HG03460 (cell line): ENCODE measurements around the gene TBC1D1.

ENCODE experiments used
- ATAC-seq: cut with Tn5 transposase; IDR thresholded peaks from one replicate; pipeline ENCODE4 v1.9.1; 2021; ENCODE audit not compliant: unreplicated experiment

Gene TBC1D1

DNA sequence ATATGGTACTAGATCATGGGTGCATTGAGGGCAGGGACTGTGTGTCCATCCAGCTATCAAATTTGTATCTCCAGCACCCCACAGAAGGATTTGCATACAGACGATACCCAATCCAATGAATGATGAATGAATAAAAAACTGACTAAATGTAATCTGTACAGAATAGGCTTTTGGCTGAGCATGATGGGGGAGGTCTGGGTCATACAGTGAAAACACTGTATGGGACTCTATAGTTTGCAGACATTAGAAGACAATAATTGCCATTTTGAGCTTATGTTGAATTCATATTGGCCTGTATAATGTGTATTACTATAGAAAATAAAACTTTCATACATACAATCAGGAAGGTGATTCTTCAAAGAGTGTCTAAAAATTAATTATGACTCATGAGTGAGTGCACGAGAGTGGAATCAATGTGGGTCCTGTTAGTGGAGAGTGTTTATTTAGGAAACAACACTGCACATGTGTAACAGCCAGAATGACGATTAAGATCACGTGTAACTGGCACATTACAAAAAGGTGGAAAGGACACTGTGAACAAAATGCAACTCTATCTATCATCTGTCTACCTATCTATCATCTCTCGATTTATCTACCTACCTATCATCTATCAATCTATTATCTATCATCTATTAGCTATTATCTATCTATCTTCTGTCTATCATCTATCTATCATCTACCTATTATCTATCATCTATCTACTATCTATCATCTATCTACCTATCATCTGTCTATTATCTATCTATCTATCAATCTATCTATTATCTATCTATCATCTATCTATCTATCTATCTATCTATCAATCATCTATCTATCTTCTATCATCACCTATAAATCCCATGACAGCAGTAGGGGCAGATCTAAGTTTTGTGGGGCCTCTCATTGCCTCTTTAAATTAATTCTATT lies 270.6 kb downstream of the TBC1D1 start:
- no peak for ATAC-seq

DNA sequence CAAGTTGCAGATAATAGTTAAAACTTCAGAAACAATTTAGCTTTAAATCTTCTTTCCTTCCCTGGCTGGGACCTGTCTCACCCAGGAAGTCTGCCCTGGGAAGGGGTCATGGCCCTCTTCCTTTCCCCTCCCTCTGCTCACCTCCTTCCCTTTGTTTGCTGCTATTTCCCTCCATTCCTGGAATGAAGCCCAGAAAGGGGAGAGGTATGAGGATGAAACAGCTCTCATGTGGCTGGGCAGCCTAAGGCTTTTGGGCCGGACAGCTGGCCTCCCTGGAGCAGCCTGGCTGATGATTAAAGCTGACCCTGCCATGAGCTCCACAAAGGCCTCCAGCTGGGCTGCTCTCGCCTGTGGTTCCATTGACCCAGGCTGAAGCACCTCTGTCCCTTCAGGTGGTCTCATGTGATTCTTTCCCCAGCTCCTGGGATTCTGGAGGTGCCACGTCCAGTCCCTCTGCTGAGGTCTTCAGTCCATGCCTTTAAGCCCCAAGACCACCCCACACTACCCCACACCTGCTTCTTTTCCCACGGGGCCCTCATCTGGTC lies 271.4 kb downstream of the TBC1D1 start:
- no peak for ATAC-seq

- ATAC-seq, result no peak
Observed at GRCh38 chr4:38163216-38164006, 272.5 kb downstream of the TBC1D1 start.

- ATAC-seq, result no peak
Observed at GRCh38 chr4:38164346-38164745, 273.5 kb downstream of the TBC1D1 start.

GRCh38 chr4:38166082-38166481 lies 275.2 kb downstream of the TBC1D1 start:
- ATAC-seq, result no peak

DNA sequence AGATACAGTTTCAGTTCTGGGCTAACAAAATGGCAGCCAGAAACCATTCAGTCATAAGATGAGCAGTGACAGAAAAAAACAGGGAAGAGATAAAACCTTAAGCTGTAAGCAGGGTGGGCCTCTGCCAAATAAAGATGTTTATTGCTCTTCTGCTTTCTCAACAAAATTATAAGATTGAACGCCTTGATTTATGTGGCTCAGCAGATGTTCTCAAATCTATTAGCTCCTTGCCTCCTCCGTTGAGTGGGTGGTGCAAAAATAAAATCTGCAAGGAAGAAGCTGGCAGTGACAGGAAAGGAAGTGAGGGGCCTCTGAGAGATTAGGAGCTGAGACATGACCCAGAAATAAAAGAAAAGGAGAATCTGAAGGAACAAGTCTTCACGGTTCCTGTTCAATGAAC lies 275.9 kb downstream of the TBC1D1 start:
- ATAC-seq, result no peak

DNA sequence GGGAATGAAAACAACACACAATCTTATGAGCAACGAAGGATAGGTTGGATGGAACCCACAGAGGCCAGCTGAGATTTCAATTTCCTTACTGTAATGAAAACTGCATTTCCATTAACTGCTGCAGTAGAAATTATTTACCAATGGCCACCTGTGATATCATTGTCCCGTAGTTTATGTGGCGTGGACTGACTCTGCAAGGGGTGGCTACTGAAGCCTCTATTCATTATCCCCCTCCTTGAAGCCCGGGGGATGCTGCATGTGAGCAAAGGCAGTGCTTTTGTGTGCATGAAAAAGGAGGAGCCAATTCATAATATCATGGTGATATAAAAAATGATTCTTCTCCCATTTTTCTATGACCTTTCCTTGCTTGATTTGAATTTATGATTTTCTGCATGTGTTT lies 277.1 kb downstream of the TBC1D1 start:
- no peak for ATAC-seq

- ATAC-seq, result no peak
Observed at GRCh38 chr4:38169524-38169923, 278.6 kb downstream of the TBC1D1 start.

- ATAC-seq, result no peak
Observed at GRCh38 chr4:38170338-38171169, 279.7 kb downstream of the TBC1D1 start.

DNA sequence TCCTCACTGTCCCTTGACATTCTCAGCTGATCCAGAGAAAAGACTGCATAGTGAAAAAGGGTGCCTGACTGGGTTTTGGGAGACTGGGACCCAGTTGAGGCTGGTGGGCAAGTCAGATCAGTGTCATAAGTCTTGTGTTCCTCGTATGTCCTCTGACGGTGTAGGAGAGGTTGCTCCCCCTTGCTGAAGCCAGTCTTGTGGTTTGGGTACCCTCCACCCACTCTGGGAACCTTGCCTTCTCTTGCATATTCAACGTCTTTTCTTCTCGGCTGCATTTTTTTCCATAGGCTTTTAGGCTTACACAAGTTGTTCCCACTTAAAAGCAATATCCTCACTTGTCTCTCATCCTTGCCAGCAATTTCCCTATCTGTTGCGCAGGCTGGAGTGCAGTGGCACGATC lies 281.2 kb downstream of the TBC1D1 start:
- no peak for ATAC-seq

GRCh38 chr4:38173935-38174518 lies 283.1 kb downstream of the TBC1D1 start:
- ATAC-seq, result no peak

- ATAC-seq, result no peak
Observed at GRCh38 chr4:38174801-38175200, 283.9 kb downstream of the TBC1D1 start.

GRCh38 chr4:38176165-38176564 lies 285.3 kb downstream of the TBC1D1 start:
- no peak for ATAC-seq

GRCh38 chr4:38177035-38177546 lies 286.2 kb downstream of the TBC1D1 start:
- ATAC-seq, result no peak

GRCh38 chr4:38177641-38178391 lies 286.9 kb downstream of the TBC1D1 start:
- no peak for ATAC-seq

- ATAC-seq, result no peak
Observed at GRCh38 chr4:38178392-38178995, 287.6 kb downstream of the TBC1D1 start.

DNA sequence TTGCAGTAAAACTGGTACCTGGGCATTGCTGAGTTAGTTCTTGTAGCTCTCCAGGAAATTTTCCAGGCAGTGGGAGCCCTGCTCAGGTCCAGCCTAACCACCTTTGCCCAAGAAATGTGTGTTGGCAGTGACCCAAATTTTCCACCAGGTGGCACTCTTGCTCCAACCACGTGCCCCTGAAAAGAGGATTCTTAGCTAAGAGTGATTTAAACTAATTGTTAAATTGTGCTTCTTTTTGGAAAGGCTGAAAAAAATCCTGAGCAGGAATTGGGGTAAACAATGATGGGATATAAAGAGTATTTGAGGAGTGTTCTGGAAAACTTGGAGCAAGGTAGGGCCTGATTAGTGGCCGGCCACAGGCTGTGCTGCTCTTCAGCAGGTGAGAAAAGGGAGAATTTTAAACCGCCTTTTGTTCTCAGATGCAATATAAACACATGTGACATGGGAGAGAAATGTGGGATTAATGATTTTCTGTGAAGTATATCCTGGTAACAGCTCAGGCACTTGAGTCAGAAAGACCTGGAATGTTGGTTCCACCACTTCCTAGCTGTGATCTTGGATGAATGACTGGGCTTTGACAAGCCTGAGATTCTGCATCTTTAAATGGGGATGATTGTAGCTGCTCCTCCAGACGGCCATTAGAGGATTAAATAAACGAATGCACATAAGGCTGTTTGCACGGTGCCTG lies 288.9 kb downstream of the TBC1D1 start:
- ATAC-seq, result no peak

GRCh38 chr4:38180456-38180855 lies 289.6 kb downstream of the TBC1D1 start:
- no peak for ATAC-seq

GRCh38 chr4:38181286-38181685 lies 290.4 kb downstream of the TBC1D1 start:
- no peak for ATAC-seq
